Activated T-cell treated with anti-CD3 and anti-CD28 coated beads, Interleukin-2, amount 50 U/mL, for 48 hours (primary cell): ENCODE results near the gene AFM.

Experiments used
- DNase-seq, 2 experiments: peaks; one replicate each; pipeline ENCODE4 v3.0.0-alpha.2; 2020

AFM gene

GRCh38 chr4:73481358-73481757, at the start of gene AFM:
Gene AFM (plus strand): TSS chr4:73481745. CDS start chr4:73481776, 31 bp downstream.
- no peak for DNase-seq

GRCh38 chr4:73431813-73432168, 49.8 kb upstream of the AFM start:
- DNase-seq, result no peak

- no peak for DNase-seq
Measured at GRCh38 chr4:73432169-73433000, 49.2 kb upstream of the AFM start.

- no peak for DNase-seq
Measured at GRCh38 chr4:73433140-73433539, 48.4 kb upstream of the AFM start.

GRCh38 chr4:73434311-73434710, 47.2 kb upstream of the AFM start:
- no peak for DNase-seq

- no peak for DNase-seq
Measured at GRCh38 chr4:73435984-73436383, 45.6 kb upstream of the AFM start, which contains the start of gene AFP. Gene AFP (plus strand): TSS chr4:73436221. CDS start chr4:73436263, 42 bp downstream.

- no peak for DNase-seq
Measured at GRCh38 chr4:73436674-73437557, 44.6 kb upstream of the AFM start.

- no peak for DNase-seq
Measured at GRCh38 chr4:73437558-73437956, 44.0 kb upstream of the AFM start.

GRCh38 chr4:73438048-73438447, 43.5 kb upstream of the AFM start:
- DNase-seq, result no peak

- no peak for DNase-seq
Measured at GRCh38 chr4:73438582-73439215, 42.8 kb upstream of the AFM start.

- DNase-seq, result no peak
Measured at GRCh38 chr4:73439445-73439844, 42.1 kb upstream of the AFM start.

GRCh38 chr4:73439991-73440390, 41.6 kb upstream of the AFM start:
- no peak for DNase-seq

GRCh38 chr4:73440653-73441052, 40.9 kb upstream of the AFM start:
- DNase-seq, result no peak

- no peak for DNase-seq
Measured at GRCh38 chr4:73442275-73442674, 39.3 kb upstream of the AFM start.

- no peak for DNase-seq
Measured at GRCh38 chr4:73443224-73443623, 38.3 kb upstream of the AFM start.

- no peak for DNase-seq
Measured at GRCh38 chr4:73445383-73446335, 35.9 kb upstream of the AFM start.

- no peak for DNase-seq
Measured at GRCh38 chr4:73446336-73446938, 35.1 kb upstream of the AFM start.

GRCh38 chr4:73447671-73448070, 33.9 kb upstream of the AFM start:
- no peak for DNase-seq

GRCh38 chr4:73448448-73449203, 32.9 kb upstream of the AFM start:
- no peak for DNase-seq

GRCh38 chr4:73450398-73451004, 31.0 kb upstream of the AFM start:
- DNase-seq, result no peak

- DNase-seq, result no peak
Measured at GRCh38 chr4:73451404-73451803, 30.1 kb upstream of the AFM start.
